HG02970 (cell line): ENCODE data around the gene SRMS.

Experiments used
- ATAC-seq: cut with Tn5 transposase; IDR thresholded peaks from one replicate; pipeline ENCODE4 v1.9.1; 2021; ENCODE audit warnings: mild to moderate bottlenecking, moderate library complexity, moderate number of reproducible peaks; ENCODE audit not compliant: unreplicated experiment, low FRiP score

SRMS gene

DNA sequence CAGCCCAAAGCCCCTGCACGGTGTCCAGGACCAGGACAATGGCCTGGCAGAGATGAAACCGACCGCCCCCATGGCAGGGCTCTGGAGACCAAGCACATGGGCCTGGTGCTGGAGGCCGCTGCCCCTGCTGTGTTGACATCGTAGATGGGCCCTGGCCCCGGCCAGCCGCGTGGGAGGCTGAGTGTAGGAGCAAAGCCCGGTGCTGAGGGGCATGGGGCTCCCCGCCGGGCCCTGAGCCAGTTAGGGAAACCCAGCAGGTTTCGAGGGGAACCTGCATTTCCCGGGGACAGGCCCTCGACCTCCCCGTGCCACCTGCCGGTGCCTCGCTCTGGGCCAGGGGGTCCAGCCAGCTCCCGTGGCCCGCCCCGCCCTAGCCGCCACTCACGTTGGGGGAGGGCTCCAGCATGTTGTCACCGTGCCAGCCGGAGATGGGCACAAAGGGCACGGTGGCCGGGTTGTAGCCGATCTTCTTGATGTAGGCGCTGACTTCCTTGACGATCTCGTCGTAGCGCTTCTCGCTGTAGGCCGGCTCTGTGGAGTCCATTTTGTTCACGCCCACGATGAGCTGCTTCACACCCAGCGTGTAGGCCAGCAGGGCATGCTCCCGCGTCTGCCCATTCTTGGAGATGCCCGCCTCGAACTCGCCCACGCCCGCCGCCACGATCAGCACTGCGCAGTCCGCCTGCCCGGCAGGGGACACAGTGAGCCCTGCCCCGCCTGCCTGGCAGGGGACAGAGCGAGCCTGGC is 53.0 kb downstream of the SRMS start:
- no peak for ATAC-seq

DNA sequence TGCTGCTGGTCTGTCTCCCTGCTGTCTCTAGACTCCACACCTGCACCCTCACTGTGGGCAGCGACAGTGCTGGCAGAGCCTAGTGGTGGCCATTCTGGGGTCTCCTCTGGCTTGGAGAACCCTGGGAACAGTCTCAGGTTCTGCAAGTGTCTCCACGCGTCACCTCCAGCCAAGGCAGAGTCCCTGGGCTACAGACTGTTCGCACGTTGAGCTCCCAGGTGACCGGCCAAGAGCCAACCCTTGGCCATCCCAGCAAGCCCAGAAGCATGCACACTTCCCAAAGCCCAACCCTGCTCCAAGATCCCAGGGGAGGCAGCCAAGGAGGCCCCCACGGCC is 53.5 kb downstream of the SRMS start:
- ATAC-seq = no peak

DNA sequence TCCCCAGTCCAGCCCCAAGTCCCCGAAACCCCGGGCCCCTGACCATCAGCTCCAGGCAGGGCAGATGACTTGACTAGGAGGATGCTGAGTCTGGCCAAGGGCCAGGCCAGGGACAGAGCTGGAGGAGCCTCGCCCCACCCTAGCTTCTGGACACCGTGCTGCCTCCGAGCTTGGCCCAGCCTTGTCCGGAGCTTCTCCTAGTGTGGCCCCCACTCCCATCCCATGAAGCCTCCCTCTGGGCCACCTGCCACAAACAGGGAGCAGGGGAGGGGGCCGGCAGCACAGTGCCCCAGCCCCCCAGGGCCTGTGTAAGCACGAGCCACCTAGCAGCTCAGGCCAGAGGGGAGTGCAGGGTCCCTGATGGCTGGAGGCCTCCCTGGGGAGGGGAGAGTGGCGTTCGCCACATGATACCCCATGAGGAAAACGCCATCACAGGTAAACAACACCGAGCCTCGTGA is 54.0 kb downstream of the SRMS start:
- no peak for ATAC-seq

DNA sequence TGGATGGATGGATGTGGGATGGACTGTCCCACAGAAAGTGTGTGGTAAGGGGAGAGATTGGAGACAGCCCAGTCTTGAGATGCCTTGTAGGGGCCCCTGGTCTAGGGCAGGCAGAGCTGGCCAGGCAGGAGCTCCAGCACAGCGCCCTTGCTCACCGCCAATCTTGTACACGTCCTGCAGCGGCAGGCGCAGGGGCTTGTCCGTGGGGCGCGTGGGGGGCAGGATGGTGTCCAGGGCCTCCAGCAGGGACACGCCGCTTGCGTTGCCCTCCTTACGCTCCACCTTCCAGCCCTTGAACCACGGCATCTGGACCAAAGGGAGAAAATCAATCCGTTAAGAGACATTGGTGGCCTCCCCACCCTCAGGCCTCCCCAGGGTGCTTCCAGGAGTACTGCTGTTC is 54.6 kb downstream of the SRMS start:
- no peak for ATAC-seq

- ATAC-seq = no peak
These were observed 55.0 kb downstream of the SRMS start for GRCh38 chr20:63492518-63492917.

DNA sequence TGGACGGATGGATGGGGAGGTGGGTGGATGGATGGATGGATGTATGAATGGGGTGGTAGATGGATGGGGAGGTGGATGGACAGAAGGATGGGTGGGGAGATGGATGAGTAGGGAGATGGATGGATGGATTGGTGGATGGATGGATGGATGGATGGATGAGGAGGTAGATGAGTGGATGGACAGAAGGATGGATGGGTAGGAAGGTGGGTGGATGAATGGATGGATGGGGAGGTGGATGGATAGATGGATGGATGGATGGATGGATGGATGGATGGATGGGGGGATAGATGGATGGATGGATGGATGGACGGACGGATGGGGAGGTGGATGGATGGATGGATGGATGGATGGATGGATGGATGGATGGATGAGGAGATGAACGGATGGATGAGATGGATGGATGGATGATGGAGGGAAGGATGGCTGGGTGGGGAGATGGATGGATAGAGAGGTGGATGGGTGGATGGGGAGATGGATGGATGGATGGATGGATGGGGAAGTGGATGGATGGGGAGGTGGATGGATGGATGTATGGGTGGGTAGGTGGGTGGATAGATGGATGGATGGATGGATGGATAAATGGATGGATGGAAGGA is 55.8 kb downstream of the SRMS start:
- ATAC-seq = no peak

DNA sequence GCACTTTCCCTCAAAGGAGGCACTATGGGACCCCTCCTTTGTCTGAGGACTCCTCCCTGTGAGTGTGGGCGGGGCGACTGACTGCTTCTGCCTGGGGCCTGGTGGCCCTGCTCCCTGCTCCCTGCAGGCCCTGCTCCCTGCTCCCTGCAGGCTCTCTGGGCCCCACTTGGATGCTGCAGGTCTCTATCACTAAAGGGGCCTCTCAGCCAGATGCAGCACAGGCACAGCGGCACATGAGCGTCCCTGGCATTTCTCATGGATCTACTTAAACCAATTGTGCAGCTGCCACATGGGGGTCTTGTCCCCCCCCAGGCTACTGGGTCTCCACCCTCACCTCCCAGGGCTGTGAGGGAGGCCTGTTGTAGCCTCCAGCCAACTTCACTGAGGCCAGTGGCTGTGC is 56.5 kb downstream of the SRMS start:
- ATAC-seq = no peak
